Memory B cell (primary cell): ENCODE measurements around the gene TRIM58.

Source experiments
- ATAC-seq: fragments of 150-1000 bp; cut with Tn5 transposase; 2 replicates; pipeline ENCODE4 v1.10.0; 2021; ENCODE audit warnings: low read depth, mild to moderate bottlenecking, moderate library complexity
- DNase-seq, 2 donors: peaks; one replicate each; pipeline ENCODE4 v3.0.0; 2022; ENCODE audit warnings: low spot score in 2 of 2
- H3K27ac Mint-ChIP-seq: one replicate; pipeline ENCODE4 v1.8.0; 2022; ENCODE audit warnings: mild to moderate bottlenecking, moderate library complexity, mixed read lengths
- H3K27me3 Mint-ChIP-seq: one replicate; pipeline ENCODE4 v1.8.0; 2022; ENCODE audit warnings: mixed read lengths
- H3K36me3 Mint-ChIP-seq: one replicate; pipeline ENCODE4 v1.8.0; 2022; ENCODE audit warnings: mild to moderate bottlenecking, mixed read lengths
- H3K4me1 Mint-ChIP-seq: one replicate; pipeline ENCODE4 v1.8.0; 2022; ENCODE audit warnings: mixed read lengths
- H3K4me3 Mint-ChIP-seq: one replicate; pipeline ENCODE4 v1.8.0; 2022; ENCODE audit warnings: mild to moderate bottlenecking, moderate library complexity, mixed read lengths
- H3K9me3 Mint-ChIP-seq: one replicate; pipeline ENCODE4 v1.8.0; 2022; ENCODE audit warnings: mixed read lengths

TRIM58 gene

DNA sequence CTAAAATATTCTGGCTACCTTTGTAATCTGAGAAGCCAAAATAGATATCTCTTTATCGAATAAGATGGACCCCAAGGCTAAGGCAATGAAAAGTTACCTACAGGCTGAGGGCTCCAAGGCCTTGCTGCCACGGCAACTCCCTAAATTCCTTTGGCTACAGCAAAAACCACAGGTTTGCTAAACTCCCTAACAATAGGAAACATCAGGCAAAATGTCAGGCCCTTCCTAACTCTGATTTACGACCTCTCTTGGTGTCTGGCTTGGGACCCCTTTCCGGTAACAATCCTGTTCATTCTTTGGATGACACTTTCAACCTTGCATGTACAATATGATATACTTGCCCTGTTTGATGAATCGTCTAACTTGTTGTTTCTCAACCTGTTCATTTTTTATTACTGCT, 51.8 kb downstream of the TRIM58 start:
- Mint-ChIP-seq H3K27ac (no peak overlapping the region), H3K36me3 (peaks cover 4% of the 10 kb centered on the region), H3K4me3 (no peak overlapping the region), H3K4me1 (peaks cover 15% of the 10 kb centered on the region), H3K27me3 (peaks cover 3% of the 10 kb centered on the region), H3K9me3 (peaks cover 6% of the 10 kb centered on the region)
- DNase-seq (no peak), ATAC-seq (no peak)

DNA sequence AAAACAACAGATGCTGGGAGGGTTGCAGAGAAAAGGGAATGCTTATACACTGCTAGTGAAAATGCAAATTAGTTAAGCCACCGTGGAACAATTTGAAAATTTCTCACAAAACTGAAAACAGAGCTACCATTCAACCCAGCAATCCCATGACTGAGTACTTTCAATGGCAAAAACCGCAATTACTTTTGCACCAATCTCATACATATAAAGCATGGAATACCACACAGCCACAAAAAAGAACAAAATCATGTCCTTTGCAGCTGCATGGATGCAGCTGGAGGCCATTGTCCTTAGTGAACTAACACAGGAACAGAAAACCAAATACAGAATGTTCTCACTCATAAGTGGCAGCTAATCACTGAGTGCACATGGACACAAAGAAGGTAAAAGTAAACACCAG, 56.8 kb downstream of the TRIM58 start:
- Mint-ChIP-seq H3K4me1 (no peaks in the 10 kb centered on the region), H3K4me3 (no peak overlapping the region), H3K27ac (no peak overlapping the region)

DNA sequence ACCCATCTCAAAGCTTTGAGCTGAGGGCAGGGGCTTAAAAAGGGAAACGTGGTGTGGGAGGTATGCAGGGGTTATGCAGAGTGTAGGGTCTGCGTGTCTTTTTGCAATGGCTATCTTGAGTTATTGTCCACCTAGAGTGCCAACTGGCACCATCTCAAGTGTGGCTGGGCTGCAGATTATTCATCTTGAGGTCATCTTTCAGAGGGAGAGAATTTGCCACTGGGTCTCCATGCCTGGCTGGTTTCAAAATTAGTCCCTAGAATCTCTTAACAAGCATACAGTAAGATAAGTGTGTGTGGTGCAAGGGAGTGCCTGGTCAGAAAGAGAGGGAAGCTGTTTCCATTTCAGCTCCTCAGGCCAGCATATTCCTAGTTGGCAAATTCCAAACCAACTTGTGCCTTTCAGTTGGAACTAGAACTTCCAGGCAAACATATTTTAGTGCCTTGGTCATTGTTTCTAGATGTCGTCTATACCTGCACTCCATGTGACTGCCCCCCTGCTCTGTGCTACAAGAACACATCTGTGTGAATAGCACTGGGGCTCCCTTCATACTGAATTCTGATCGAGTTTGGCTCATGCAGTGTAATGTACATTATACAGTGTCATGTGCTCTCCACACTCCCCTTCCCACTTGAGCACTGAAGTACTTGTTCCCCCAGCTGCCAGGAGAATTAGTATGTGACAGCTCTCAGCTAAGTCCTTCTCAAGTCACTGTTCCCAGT, 58.1 kb downstream of the TRIM58 start:
- no peak overlapping the region for H3K27ac Mint-ChIP-seq
- H3K4me3 Mint-ChIP-seq = no peak overlapping the region
- no peaks in the 10 kb centered on the region for H3K9me3 Mint-ChIP-seq
- H3K36me3 Mint-ChIP-seq = no peaks in the 10 kb centered on the region
- no peak for DNase-seq
- H3K27me3 Mint-ChIP-seq = peaks cover 2% of the 10 kb centered on the region
- no peaks in the 10 kb centered on the region for H3K4me1 Mint-ChIP-seq
- no peak for ATAC-seq

More for the DNA sequence above, 56.8 kb downstream of the TRIM58 start:
- Mint-ChIP-seq H3K36me3 (no peaks in the 10 kb centered on the region), H3K27me3 (peaks cover 5% of the 10 kb centered on the region), H3K9me3 (no peaks in the 10 kb centered on the region)
- DNase-seq = no peak
- no peak for ATAC-seq

DNA sequence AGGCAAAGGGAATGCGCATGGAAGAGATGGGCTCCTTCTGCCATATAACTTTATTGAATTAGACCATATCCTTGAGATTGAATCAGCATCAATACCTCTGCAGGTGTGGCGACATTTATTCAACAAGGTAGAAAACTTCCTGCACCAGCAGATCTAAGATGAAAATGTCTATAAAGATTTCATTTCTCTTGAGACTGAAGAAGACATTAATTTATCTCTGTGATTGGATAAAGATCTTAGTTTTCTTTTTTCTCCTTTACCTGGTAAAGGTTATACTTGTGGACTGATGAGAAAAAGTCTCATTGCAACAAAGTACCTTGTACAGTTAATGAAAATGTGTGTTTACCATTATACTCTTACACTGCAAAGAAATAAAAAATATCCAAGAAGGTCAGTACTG, 63.0 kb downstream of the TRIM58 start, which contains the start of gene OR2T8:
OR2T8 (plus strand) TSS at position 301 of the 400 bp plus-strand sequence. CDS start 766 bp downstream, outside the sequence.
- Mint-ChIP-seq H3K4me3 (no peak within 1 kb of the TSS), H3K9me3 (no peaks in the 10 kb centered on the region), H3K27ac (no peak within 1 kb of the TSS), H3K36me3 (no peaks in the 10 kb centered on the region), H3K4me1 (no peaks in the 10 kb centered on the region), H3K27me3 (no peaks in the 10 kb centered on the region)
- DNase-seq = no peak
- ATAC-seq = no peak

DNA sequence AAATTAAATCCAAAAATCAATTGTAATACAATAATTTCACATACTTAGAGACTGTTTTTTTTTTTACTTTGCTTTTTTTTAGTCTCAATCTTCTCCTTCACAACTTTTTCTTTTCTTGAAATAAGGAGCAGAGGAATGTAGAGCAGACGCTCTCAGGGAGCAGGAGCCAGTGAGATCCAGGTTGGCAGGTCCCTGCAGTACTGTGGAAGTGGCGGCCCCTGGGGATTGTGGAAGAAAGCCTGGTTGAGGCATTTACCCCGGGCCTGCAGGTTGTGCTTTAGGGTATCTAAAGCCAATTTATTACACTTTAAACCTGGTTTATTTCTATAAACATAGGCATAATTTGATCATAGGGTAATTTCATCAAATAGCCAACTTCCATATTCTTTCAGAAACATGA, 67.0 kb downstream of the TRIM58 start:
- H3K27me3 Mint-ChIP-seq = no peaks in the 10 kb centered on the region
- DNase-seq (no peak), ATAC-seq (no peak)
- no peaks in the 10 kb centered on the region for H3K9me3 Mint-ChIP-seq
- H3K4me1 Mint-ChIP-seq = no peaks in the 10 kb centered on the region
- no peaks in the 10 kb centered on the region for H3K36me3 Mint-ChIP-seq
- H3K4me3 Mint-ChIP-seq = no peak overlapping the region
- no peak overlapping the region for H3K27ac Mint-ChIP-seq

DNA sequence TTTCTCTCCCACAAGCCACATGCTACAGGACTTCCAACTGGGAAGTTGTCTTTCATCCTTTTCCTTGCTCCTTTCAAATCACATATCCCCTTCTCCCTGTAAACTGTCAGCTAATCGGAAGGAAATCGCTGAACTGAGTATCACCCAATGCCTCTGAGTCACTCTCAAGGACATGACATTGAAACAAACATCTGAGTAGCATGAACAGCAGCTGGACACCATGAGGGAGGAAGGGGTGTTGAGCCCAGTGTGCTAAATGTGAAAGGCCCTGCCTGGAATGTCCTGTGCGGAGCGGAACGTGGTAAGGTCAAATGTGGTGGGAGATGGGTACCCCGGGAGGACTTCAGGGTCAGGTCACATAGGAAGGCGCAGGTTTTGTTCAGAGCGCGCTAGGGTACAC, 67.9 kb downstream of the TRIM58 start, which contains the start of gene OR2AJ1:
OR2AJ1 (plus strand) TSS at position 22 of the 400 bp plus-strand sequence. CDS start 8,880 bp downstream, outside the sequence.
- no peaks in the 10 kb centered on the region for H3K27me3 Mint-ChIP-seq
- no peaks in the 10 kb centered on the region for H3K4me1 Mint-ChIP-seq
- H3K36me3 Mint-ChIP-seq = no peaks in the 10 kb centered on the region
- DNase-seq (no peak), ATAC-seq (no peak)
- no peaks in the 10 kb centered on the region for H3K9me3 Mint-ChIP-seq
- no peak within 1 kb of the TSS for H3K27ac Mint-ChIP-seq
- H3K4me3 Mint-ChIP-seq = no peak within 1 kb of the TSS
